HG02943 (cell line): Measurements from ENCODE around the gene PTGES3L.
"Not testable (repeated sequence)": the region's sequence is repeated elsewhere in the genome, so short reads cannot be mapped to it uniquely, and the experiment has no call there.

Experiments
- ATAC-seq: cut with Tn5 transposase; IDR thresholded peaks from one replicate; pipeline ENCODE4 v1.9.1; 2021; ENCODE audit warnings: mild to moderate bottlenecking, low read depth, moderate library complexity; ENCODE audit not compliant: unreplicated experiment

Gene PTGES3L

GRCh38 chr17:43014649-43015542 is 35.0 kb upstream of the PTGES3L start:
- ATAC-seq: no peak

DNA sequence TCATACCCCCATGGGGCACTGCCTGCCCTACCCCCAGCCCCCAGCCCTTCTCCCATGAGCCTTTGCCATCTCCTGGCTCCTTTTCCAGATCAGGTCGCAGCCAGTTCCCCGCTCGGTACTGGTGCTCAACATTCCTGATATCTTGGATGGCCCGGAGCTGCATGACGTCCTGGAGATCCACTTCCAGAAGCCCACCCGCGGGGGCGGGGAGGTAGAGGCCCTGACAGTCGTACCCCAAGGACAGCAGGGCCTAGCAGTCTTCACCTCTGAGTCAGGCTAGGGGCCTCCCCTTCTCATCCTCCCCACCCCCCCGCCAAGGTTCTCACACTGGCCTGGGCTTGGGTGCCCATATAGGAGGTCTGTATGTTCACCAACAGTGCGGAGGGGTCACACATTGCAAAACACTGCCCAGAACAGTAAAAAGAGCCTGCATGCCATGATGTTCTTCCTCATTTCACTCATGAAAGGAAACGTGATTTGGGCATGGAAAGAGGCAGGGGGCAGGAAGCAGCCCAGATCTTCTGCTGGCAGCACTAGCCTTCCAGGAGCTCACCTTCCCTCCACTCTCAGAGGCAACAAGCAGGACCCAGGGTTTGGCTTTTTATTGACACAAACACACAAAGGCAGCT is 34.3 kb upstream of the PTGES3L start:
- ATAC-seq: no peak

DNA sequence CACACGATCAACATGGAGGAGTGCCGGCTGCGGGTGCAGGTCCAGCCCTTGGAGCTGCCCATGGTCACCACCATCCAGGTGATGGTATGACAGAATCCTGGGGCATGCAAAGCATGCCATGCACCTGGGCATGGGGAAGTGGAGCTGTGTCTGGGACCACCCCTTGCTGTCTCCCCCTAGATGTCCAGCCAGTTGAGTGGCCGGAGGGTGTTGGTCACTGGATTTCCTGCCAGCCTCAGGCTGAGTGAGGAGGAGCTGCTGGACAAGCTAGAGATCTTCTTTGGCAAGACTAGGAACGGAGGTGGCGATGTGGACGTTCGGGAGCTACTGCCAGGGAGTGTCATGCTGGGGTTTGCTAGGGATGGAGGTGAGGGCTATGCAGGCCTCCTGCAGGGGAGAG is 33.4 kb upstream of the PTGES3L start:
- ATAC-seq: no peak

DNA sequence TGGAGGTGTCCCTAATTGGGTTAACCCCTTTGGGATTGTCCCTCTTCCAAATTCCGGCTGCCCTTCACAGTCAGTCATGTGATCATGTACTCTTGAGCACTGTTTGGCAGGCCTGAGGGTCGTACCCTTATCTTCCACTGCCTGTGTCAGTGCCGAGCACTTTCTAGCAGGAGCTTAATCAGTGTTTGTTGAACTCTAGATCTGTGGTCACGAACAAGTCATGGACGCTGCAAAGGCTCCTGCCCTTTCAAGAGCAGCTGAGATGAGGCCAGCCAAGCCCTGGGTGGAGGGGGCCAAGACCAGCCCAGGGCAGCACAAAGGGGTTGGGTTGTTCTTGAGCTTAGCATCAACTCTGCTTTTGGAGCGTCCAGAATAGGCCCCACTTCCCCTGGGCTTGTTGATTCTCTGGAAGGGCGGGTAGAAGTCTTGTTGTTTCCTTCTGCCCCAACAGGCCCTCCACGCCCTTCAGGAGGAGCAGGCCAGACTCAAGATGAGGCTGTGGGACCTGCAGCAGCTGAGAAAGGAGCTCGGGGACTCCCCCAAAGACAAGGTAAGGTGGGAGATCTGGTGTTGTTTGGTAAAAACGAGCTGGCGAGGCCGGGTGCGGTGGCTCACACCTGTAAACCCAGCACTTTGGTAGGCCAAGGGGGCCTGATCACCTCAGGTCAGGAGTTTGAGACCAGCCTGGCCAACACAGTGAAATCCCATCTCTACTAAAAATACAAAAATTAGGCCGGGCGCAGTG is 32.0 kb upstream of the PTGES3L start:
- no peak for ATAC-seq

DNA sequence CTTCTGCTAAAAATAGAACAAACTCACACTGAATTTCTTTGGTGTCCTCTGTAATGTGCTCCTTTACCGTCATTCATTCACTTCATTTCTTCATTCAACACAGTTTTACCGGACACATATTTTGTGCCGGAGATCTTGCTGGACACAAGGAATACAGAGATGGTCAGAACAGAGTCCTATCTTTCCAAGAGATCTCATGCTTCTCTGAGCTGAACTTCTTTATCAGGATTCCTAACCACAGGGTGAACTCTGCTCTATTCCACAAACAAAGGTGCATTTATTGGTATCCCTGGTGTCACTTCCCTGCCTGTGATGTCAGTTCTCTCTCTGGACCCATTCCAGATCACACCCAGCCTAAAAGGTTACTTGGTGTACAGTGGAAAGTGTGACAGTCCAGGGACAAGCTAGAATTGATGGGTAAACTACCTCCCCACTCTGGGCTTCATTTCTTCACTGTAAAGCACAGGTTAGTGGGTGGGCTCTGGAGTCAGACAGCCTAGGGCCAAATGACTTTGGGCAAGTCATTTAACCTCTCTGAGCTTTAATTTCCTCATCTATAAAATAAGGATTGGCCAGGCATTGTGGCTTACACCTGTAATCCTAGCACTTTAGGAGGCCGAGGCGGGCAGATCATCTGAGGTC is 30.9 kb upstream of the PTGES3L start:
- ATAC-seq: no peak

DNA sequence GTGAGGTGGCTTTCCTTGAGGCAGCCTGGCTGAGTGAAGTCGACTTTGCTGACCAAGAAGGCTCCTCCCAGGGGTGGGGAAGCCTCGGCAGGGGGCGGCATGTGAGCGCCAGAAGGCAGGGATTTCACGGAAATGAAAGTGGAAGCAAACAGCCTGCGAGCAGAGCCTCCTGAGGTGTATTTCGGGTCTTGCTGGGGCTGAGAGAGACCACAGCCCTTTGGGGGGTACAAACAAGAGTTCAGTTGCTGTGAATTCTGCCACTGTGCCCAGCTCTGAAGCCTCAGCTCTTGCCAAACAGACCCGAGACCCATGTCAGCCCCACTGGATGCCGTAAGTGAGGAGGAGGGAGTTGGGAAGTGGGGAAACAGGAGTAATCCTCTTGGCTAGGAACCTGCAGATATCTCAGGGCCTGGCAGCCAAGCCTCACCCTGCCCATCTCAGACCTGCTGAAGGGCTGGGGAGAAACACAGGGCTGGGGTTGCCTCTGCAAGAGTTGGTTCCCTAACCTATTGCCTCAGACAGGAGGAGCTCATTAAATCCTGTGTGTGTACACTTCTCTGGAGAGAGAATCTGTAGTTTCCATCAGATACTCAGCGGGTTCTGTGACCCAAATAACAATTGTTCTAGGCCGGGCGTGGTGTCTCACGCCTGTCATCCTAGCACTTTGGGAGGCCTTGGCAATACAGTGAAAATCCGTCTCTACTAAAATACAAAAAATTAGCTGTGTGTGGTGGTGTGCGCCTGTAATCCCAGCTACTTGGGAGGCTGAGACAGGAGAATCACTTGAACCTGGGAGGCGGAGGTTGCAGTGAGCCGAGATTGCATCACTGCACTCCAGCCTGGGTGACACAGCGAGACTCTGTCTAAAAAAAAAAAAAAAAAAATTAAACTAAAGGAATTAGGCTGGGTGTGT is 27.0 kb upstream of the PTGES3L start, which contains the start of gene IFI35:
Gene IFI35, plus strand, starts transcription at position 146 of the 913 bp plus-strand sequence. Its CDS starts 164 bp downstream, at position 310.
- no peak for ATAC-seq

DNA sequence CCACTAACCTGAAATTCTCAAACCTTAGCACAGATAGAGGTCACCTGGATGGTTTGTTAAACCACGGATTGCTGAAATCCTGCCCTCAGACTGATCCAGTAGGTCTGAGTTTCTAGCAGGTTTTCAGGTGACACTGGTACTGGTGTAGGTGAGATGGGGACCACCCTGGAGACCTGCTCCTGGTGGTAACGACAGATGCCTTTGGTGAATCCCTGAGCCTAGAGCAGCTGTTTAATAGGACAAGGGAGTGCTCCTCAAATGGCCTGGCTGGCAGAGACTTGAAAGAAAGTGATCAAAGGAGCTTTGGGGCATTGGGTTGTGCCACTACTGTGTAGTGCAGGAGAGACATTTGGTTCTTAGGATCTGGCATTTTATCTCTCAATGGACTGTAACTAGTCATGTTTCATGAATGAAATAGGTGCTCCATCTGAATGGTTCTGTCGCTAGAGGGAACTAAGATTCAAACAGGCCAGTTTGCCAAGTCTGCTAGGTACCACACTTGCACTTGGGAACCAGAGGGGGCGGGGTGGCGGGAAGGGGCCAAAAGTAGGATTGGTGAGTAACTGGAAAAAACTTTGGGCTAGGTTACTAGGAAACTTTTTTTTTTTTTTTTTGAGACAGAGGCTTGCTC is 23.8 kb upstream of the PTGES3L start:
- ATAC-seq: no peak

GRCh38 chr17:43000894-43001293 is 21.0 kb upstream of the PTGES3L start:
- ATAC-seq: not testable (repeated sequence)

DNA sequence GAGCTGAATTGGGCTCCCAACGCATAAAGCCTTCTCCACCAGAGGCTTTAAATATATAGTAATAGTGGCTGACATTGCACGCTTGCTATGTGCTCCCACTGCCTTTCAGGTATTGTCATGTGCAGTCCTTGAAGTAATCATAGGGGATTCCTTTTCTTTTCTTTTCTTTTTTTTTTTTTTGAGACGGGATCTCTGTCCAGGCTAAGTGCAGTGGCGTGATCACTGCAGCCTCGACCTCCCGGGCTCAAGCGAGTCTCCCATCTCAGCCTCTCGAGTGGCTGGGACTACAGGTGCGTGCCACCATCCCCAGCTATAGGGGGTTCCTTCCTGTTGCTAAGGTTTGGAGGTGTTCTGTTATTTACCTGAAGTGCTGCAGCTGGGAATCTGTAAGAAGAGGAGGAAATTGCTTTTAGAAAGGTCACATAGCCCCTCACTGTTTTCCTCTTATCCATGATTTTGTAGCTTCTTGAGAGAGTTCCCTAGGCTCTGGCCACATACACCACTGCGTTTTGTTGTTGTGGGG is 19.2 kb upstream of the PTGES3L start:
- ATAC-seq: no peak

GRCh38 chr17:42997984-42998938 is 18.4 kb upstream of the PTGES3L start, which contains the start of gene RPL27:
RPL27 (plus strand) TSS chr17:42998419; CDS start chr17:42998751, 332 bp downstream.
- peak; percentile 87 for ATAC-seq

- ATAC-seq: no peak
Observed at GRCh38 chr17:42997390-42997983, 17.6 kb upstream of the PTGES3L start.

DNA sequence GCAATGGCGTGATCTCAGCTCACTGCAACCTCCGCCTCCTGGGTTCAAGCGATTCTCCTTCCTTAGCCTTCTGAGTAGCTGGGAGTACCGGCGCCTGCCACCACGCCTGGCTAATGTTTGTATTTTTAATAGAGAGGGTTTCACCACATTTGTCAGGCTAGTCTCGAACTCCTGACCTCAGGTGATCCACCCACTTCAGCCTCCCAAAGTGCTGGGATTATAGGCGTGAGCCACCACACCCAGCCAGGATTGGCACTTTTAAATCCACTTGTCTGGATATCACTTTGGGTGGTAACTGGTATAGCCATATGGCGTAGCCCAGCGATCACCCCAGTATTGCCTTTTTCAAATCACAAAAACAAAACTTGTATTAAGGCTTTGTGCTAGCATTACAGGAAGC is 14.0 kb upstream of the PTGES3L start:
- not testable (repeated sequence) for ATAC-seq

DNA sequence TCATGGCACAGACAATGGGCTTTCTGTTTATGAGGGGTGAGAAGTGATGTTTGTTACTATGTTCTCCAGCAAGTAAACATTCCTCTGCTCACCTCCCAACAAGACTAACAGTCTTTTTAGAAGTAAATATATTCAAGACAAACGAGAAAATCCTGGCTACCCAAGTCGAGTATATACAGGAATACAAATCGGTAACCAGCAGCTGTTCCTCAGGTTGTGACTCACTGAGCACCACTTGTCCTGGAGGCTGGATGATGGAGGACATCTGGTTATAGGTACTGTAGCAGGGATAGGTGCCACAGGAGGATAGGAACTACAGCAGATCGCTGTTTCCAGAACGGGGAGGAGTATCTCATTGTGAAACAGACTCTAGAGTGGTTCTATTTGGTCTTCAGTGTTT is 13.0 kb upstream of the PTGES3L start:
- no peak for ATAC-seq

DNA sequence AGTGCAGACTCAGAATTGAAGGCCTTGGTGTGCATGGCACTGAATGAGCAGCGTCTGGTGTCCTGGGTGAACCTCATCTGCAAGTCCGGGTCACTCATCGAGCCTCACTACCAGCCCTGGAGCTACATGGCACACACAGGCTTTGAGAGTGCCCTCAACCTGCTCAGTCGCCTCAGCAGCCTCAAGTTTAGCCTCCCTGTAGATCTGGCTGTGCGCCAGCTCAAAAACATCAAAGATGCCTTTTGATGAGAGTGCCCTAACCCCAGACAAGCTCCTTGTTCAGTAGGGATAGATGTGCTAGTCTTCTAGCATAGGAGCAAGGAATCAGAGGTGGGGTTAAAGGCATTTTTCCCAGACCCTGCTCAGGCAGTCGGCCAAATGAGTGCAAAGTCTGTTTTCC is 11.6 kb upstream of the PTGES3L start:
- ATAC-seq: no peak

- ATAC-seq: no peak
Observed at GRCh38 chr17:42989726-42990652, 10.1 kb upstream of the PTGES3L start.

DNA sequence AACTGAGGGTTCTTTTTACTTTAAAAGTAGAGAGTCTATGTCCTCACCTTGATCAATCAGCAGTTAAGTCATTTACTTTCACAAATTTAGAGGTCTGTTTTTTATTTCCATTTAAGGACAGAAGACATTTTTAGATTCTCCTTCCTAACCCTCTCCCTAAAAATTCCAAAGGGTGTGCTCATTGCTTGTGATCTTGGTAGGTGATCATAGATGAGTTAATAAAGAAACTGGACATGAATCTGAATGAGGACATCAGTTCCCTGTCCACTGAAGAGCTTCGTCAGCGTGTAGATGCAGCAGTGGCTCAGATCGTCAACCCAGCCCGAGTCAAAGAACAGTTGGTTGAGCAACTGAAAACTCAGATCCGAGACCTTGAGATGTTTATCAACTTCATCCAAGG is 9.3 kb upstream of the PTGES3L start:
- no peak for ATAC-seq
